Gastrocnemius medialis (tissue), 4 donors: ENCODE measurements around the gene CTCFL.

ENCODE experiments used
- CTCF ChIP-seq, 5 experiments: fragments of 450-650 bp in 3 of 5; fragments of 200-600 bp in 2 of 5; sonication (generic) in 2 of 5; IDR thresholded peaks in 4 of 5; conservative IDR thresholded peaks in 1 of 5; 1 replicate in 4 of 5; 2 replicates in 1 of 5; pipeline ENCODE4 v1.5.1; 2016 to 2019; ENCODE audit warnings: antibody characterized with exemption in 5 of 5, mild to moderate bottlenecking in 3 of 5, moderate library complexity in 3 of 5
- POLR2A ChIP-seq, 2 donors: fragments of 450-650 bp; IDR thresholded peaks; one replicate each; pipeline ENCODE4 v1.6.1; 2017; ENCODE audit warnings: antibody characterized with exemption in 2 of 2, mild to moderate bottlenecking in 2 of 2, moderate library complexity in 2 of 2

GRCh38 chr20:57495978-57496377 lies 29.0 kb downstream of the CTCFL start:
- TF ChIP-seq POLR2A (IDR thresholded peaks at IDR 0.05) (no peak), CTCF (IDR thresholded peaks at IDR 0.05 in 4 of 5, conservative IDR thresholded peaks at IDR 0.05 in 1 of 5) (no peak)
